Choroid plexus epithelial cell (primary cell): ENCODE results near the gene WNT3A.

Experiments
- DNase-seq: peaks from one replicate; pipeline ENCODE4 v3.0.0-alpha.2; 2010; ENCODE audit warnings: low read depth
- H3K4me3 ChIP-seq: 2 replicates; pipeline ENCODE4 v1.5.1; 2011; ENCODE audit warnings: low read depth, mild to moderate bottlenecking, control low read depth, low read length, moderate library complexity
- TF ChIP-seq, protein P1 (sequence below): conservative IDR thresholded peaks from 2 replicates; pipeline ENCODE4 v1.5.1; 2011; ENCODE audit warnings: low read depth, mild to moderate bottlenecking, control low read depth, inconsistent platforms, low read length, moderate library complexity

WNT3A gene

DNA sequence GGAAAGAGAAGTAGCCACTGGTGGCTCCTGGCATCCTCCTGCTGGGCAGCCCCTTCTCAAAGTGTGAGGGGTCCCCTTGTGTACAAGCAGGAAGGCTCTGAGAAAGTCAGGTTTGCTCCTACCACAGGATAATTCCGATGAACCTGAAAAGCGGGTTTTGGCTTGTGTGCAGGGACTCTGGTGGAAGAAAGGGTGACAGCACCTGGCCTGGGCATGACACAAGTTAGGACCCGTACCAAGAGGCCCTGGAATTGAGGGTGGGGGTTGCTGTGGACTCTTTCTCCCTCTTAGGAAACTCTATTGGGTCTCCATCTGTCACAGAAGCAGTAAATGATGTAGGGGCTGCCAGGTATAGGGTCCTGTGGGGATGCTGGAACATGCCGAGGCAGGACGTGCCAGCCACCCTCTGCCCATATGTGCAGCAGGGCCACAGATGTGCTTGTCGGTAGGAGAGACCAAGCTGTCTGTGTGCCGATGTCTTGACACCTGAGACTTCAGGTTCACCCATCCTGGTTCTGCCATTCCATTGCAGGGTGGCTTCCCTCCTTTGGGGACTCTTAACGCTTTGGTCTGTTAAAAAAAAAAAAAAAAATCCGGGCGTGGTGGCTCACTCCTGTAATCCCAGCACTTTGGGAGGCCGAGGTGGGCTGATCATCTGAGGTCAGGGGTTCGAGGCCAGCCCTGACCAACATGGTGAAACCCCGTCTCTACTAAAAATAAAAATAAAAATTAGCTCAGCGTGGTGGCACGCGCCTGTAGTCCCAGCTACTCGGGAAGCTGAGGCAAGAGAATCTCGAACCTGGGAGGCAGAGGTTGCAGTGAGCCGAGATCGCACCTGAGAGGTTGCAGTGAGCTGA, 86.5 kb downstream of the WNT3A start:
- DNase-seq = no peak
- TF ChIP-seq, protein P1, sequence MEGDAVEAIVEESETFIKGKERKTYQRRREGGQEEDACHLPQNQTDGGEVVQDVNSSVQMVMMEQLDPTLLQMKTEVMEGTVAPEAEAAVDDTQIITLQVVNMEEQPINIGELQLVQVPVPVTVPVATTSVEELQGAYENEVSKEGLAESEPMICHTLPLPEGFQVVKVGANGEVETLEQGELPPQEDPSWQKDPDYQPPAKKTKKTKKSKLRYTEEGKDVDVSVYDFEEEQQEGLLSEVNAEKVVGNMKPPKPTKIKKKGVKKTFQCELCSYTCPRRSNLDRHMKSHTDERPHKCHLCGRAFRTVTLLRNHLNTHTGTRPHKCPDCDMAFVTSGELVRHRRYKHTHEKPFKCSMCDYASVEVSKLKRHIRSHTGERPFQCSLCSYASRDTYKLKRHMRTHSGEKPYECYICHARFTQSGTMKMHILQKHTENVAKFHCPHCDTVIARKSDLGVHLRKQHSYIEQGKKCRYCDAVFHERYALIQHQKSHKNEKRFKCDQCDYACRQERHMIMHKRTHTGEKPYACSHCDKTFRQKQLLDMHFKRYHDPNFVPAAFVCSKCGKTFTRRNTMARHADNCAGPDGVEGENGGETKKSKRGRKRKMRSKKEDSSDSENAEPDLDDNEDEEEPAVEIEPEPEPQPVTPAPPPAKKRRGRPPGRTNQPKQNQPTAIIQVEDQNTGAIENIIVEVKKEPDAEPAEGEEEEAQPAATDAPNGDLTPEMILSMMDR = no peak
- no peak overlapping the region for H3K4me3 ChIP-seq

DNA sequence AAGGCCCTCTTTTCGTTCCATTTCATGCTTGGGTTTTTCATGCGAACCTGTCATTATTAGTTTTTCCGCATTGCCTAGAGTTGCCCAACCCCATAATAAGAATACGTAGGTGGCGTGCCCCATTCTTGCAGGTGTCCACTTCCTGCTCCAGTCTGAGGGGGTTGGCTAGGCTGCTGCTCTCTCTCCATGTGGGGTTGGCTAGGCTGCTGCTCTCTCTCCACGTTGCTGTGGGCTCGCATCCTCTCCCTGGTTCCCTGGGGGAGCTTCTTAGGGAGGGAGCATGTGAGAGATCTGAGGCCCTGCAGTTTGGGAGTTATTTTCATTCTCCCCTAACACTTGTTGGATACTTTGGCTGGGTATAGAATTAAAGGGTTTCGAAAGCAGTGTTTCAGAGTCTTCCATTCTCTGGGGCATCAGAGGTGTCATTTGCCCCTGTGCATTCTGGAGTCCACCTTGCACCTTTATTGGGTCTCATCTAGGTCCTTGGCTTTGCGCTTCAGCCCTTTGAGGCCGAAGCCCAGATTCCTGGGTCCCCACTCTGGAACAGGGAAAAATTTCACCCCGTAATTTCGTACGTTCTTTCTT, 87.7 kb downstream of the WNT3A start:
- no peak overlapping the region for H3K4me3 ChIP-seq
- DNase-seq = no peak
- TF ChIP-seq, protein P1 = no peak

DNA sequence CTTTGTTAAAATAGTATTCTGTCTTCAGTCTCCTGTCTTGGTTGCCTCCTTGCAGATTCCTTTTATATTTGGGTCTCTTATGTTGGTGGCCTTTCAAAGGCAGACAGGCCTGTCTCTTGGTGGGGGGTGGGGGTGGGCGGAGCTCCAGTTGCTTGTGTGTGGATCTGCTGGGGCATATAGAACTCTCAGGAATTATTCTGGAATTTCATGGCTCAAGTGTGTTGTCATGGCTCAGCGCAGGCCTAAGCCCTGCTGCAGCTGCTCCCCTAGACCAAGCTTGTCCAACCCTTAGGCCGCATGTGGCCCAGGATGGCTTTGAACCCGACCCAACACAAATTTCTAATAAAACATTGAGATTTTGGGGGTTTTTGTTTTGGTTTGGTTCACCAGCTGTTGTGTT, 88.4 kb downstream of the WNT3A start:
- no peak for DNase-seq
- TF ChIP-seq, protein P1 = no peak
- no peak overlapping the region for H3K4me3 ChIP-seq

DNA sequence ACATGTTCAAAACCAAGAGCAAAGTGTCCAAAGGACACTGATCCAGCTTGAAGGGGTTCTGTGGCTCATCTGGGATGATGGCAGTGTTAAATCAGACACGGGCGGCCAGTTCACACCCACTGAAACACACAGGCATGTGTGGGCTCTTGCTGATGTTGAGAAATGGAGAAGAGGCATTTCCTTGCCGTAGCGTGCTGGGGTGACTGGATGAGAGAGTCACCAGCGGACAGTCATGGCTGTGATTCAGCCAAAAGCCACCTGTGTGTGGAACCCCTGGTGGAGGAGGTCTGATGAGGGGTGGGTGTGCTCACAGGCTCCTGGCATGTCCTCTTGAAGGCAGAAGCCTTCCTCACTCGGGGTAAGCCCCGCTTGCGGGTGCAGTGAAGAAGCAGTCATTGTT, 89.1 kb downstream of the WNT3A start:
- TF ChIP-seq, protein P1 = no peak
- no peak overlapping the region for H3K4me3 ChIP-seq
- no peak for DNase-seq

DNA sequence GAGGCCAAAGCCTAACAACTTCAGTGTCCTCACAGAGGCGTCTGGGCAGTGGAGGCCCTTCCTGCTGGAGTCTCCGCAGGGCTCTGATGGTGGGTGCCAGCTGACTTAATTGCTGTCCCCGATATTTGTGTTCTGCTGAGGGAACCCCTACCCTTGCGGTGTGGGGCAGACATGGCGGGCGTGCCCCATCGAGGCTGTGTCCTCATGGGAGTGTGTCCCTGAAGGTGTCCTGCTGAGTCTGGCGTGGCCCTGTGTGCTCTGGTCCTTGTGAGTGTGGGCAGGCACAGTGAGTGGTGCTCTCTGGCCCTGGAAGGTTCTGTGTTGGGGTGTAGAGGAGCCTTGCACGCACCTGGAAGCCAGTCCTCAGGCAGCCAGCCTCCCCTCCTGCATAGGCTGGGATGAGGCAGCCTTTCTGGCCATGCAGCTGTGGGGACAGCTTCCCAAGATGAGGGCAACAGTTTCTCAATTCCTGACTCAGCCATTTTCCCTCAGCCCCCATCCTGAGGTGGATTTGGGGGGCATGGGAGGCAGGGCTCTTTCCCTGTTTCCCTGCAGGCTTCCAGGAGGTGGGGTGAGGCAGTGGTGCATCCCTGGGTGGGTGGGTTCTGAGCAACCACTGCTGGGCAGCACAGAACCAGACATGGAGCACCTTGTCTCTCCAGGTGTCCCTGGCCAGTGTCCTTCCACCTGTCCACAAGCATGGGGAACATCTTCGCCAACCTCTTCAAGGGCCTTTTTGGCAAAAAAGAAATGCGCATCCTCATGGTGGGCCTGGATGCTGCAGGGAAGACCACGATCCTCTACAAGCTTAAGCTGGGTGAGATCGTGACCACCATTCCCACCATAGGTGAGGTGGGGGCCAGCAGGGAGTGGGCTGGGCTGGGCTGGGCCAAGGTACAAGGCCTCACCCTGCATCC, 89.9 kb downstream of the WNT3A start:
- no peak overlapping the region for H3K4me3 ChIP-seq
- no peak for DNase-seq
- TF ChIP-seq, protein P1 = no peak

DNA sequence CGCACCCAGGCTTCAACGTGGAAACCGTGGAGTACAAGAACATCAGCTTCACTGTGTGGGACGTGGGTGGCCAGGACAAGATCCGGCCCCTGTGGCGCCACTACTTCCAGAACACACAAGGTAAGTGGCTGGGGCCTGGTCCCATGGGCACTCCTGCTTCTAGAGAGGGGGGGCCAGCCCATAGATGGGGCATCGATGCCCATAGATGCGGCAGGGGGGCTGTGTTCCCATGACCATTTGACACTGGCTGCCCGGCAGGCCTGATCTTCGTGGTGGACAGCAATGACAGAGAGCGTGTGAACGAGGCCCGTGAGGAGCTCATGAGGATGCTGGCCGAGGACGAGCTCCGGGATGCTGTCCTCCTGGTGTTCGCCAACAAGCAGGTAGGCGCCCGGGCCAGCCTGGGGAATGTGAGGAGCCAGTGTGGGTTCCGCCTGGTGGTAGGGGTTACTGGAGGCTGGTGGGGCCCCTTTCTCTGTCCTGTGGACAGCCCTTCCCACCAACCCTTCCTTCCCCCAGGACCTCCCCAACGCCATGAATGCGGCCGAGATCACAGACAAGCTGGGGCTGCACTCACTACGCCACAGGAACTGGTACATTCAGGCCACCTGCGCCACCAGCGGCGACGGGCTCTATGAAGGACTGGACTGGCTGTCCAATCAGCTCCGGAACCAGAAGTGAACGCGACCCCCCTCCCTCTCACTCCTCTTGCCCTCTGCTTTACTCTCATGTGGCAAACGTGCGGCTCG, 90.7 kb downstream of the WNT3A start:
- no peak overlapping the region for H3K4me3 ChIP-seq
- TF ChIP-seq, protein P1 = no peak
- DNase-seq = no peak
